GM11168 (cell line): ENCODE measurements around the gene ANTXR2.
"Not testable (repeated sequence)": the region's sequence is repeated elsewhere in the genome, so short reads cannot be mapped to it uniquely, and the experiment has no call there.

Experiments
- in situ Hi-C: fragments of 300-500 bp; cut with MboI; formaldehyde crosslinking; loops from one replicate; pipeline ENCODE4 v1.12.0; 2022; ENCODE audit warnings: low sequenced_read_pairs; ENCODE audit not compliant: unreplicated experiment

The ANTXR2 gene

GRCh38 chr4:79934660-79935059 is 138.4 kb downstream of the ANTXR2 start:
- in situ Hi-C loops, result no loop called here

GRCh38 chr4:79927931-79928330 is 145.1 kb downstream of the ANTXR2 start:
- in situ Hi-C loops, result no loop called here

DNA sequence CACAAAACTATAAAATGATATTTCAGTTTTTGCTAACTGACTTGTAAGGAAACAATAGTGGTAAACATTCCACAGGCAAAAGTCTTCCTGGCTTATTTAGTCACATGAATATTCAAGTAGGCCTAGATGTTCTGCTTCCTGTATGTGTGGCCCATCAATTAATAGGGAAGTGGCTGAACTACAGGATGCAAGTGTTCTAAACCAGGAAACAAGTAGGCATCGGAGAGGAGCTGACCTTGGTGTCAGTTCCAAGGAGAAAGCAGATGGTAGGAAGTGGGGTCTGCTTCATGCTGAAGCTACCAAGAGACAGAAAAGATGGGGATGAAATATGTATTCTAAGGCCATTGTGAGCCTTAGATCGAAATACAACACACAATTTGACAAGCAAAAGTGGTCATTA is 149.7 kb downstream of the ANTXR2 start:
- in situ Hi-C loops, result no loop called here

GRCh38 chr4:79922011-79922410 is 151.0 kb downstream of the ANTXR2 start:
- in situ Hi-C loops, result no loop called here

DNA sequence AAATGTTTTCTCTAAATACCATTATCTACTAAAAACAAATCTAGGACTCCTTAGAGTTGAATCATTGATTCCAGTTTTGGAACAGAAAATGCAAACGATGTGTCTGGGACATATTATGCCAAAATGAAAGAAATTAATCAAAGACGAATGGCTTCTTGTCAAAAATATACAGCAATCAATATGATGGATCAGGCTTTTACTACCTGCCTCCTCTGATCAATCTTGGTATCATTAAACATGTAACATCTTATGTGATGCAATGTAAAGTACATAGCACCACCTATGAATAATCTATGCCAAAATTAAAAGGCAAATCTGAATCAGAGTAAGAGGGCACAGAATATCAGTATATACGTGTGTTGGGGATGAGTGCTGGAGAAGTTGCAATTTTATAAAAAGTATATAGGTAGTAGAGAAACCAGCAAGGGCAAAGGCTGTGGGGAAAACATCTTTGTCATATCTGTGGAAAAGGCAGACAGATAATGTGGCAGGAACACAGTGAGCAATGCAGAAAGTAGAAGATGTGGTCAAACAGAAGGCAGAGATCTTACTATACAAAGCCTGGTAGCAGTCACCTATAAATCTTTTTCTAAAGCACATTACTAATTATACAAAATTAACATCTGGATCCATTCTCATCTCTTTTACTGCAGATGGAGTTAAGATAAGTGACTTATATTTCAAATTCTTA is 152.7 kb downstream of the ANTXR2 start:
- in situ Hi-C loops, result no loop called here

DNA sequence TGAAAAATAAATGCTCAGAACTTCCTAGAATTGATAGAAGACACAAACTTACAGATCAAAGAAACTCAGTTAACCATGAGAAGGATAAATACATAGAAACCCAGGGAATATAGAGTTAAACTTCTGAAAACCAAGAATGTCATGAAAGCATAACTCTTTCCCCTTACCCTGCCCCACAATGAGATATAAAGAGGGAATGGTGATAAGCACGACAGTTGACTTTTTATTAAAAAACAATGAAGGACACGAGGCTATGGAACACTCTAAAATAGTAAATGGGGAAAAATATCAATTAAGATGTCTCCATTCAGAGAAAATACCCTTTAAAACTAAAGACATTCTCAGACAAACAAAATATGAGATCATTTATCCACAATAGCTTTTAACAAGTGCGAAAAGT is 154.7 kb downstream of the ANTXR2 start:
- in situ Hi-C loops, result no loop called here

GRCh38 chr4:79917246-79917645 is 155.8 kb downstream of the ANTXR2 start:
- in situ Hi-C loops, result no loop called here

GRCh38 chr4:79915246-79915645 is 157.8 kb downstream of the ANTXR2 start:
- in situ Hi-C loops, result no loop called here

GRCh38 chr4:79913581-79913980 is 159.4 kb downstream of the ANTXR2 start:
- in situ Hi-C loops, result no loop called here

GRCh38 chr4:79907001-79907400 is 166.0 kb downstream of the ANTXR2 start:
- in situ Hi-C loops, result no loop called here

DNA sequence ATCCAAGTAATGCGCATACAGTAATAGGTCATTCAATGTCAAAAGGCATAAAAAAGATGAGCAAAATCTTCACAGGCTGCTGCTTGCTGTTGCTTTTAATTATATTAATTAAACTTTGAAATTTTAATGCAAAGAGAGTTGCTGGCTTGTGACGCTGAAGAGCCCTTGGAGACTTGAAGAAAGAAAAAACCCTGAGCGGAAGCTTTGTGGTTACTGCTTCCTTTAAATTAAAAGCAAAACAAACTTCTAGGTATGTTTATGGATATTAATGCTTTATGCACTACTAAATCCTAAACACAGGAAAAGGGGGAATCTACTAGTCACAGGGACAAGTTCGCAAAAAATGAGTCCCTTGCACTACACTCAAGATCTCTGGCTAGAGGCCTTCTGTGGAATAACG is 166.7 kb downstream of the ANTXR2 start:
- in situ Hi-C loops, result no loop called here

DNA sequence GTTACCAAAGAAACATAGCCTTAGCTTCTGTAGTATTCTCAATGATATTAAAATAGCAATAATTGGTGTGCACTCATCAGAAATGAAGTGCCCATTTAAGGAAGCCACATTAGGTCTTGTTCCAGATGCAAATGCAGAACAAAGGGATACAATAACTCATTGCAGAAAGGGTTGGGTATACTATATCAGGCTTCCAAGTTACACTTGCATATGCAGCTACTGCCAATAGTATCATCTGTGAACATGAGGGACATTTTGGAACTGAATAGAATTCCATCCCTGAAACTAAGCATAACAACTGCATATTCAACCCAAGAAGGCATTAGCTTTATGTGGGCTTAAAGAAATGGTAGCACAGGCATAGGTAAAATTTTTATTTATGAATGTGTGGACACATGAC is 167.8 kb downstream of the ANTXR2 start:
- in situ Hi-C loops, result no loop called here

- in situ Hi-C loops, result no loop called here
Measured at GRCh38 chr4:79904331-79904730, 168.7 kb downstream of the ANTXR2 start.

DNA sequence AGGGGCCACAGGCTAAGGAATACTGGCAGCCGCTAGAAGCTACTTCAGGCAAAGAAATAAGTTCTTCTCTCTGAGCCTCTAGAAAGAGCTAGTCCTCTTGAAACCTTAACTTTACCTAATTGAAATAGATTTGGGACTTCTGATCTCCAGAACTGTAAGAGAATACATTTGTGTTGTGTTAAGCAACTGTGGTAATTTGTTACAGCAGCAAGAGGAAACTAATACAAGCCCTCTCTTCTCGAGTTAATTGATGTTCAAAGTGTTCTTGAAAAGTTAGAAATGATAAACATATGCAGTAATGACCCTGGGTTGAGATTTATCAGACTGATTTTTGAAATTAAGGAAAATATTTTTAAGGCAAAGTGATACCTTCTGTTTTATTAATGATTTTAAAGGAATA is 172.8 kb downstream of the ANTXR2 start:
- in situ Hi-C loops, result no loop called here

DNA sequence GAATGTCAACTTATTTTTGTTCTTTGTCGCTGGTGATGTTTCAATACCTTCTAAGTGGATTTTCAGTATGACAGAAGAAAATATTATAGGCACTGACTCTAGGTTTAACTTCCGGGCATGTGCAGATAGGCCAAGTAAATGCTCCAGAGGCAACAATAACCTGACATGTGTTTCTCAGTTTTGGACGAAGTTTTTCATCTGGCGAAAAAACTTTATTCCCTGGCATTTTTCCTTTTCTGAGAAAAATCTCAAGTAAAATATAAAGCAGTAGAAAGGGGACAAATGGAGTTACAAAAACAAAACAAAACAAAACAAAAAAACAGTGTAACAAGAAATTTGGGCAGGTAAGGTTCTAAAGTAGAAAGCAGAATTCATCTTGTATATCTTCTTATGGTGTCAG is 173.5 kb downstream of the ANTXR2 start:
- in situ Hi-C loops, result no loop called here

DNA sequence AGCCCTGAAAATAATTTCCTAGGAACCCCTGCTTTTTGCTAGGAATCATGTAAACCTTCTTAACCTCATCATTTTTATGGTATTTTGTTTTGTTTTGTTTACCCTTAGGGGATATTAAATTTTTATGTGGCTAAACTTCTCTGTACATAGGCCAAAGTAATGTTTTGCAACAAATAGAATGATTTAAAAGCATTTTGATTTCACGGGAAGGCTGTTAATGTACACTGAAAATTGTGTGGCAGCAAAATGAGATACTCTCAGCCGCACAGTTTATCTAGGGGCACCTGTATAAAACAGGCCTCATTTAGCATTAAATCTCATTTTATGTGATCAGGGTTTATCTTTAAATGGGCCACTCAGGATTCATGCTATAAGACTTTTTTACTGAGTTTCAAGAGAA is 175.0 kb downstream of the ANTXR2 start:
- in situ Hi-C loops, result no loop called here

DNA sequence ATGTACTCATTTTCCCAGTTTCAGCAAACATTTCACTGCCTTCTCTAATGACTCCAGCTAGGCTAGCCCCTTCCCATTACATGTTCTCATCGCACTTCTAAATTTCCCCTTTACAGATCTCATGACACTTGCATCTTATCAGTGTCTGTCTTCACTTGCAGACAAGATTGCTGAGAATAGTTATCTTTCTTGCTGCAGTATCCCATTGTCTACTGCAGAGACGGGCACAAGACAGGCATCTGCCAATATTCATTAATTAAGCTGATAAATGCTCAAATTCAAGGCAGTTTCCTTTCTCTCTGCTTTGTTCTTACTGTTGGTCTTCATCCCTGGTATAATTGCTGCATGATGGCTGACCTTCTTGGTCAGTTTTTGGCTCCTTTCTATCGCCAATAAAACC is 175.9 kb downstream of the ANTXR2 start:
- in situ Hi-C loops, result no loop called here

- in situ Hi-C loops, result no loop called here
Measured at GRCh38 chr4:79893456-79893855, 179.6 kb downstream of the ANTXR2 start.

DNA sequence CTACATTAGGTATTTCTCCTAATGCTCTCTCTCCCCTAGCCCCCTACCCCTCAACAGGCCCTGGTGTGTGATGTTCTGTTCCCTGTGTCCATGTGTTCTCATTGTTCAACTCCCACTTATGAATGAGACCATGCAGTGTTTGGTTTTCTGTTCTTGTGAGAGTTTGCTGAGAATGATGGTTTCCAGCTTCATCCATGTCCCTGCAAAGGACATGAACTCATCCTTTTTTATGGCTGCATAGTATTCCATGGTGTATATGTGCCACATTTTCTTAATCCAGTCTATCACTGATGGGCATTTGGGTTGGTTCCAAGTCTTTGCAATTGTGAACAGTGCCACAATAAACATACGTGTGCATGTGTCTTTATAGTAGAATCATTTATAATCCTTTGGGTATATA is 184.0 kb downstream of the ANTXR2 start:
- in situ Hi-C loops, result not testable (repeated sequence)

GRCh38 chr4:79886557-79886956 is 186.5 kb downstream of the ANTXR2 start:
- in situ Hi-C loops, result no loop called here

DNA sequence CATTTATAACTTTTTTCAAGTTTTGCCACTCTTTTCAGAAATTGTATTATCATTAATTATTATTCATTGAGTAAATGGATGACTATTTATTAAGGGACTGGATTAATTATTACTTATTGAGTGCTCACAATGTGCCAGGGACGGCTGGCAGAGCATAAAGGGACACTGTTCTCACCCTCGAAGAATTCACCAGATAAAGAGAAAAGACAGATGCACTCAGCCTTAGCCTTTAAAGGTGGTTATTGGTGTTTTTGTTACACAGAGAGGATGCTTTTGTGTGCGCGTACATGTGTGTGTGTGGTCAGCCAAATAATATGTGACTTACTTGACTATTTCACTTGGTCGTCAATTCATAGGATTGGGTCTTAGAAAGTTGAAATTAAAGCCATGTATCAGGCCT is 187.0 kb downstream of the ANTXR2 start:
- in situ Hi-C loops, result no loop called here

GRCh38 chr4:79883290-79883689 is 189.7 kb downstream of the ANTXR2 start:
- in situ Hi-C loops, result no loop called here

DNA sequence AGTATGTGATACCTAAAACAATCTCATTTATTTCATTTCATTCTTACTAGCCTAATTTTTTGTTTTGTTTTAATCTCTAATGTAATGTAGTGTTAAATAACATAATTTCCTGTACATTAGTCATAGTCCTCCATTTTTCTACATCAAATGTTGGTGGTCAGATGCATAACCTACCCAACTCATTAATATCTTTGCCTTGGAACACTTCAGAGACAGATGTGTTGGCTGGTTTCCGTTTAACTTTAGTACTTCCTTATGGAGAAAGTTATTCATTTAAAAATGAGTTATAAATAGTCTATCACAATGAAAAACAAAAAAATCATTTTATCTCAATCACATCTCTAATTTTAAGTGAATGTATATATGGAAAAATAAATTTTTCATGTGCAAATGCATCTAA is 190.2 kb downstream of the ANTXR2 start:
- in situ Hi-C loops, result no loop called here
